Cardiac fibroblast (primary cell): ENCODE results near the gene PPARGC1A.

ENCODE experiments used
- DNase-seq, 2 donors: peaks; one replicate each; pipeline versions ENCODE4 v3.0.0 to v3.0.0-alpha.2; 2010; ENCODE audit warnings: low read depth in 2 of 2
- H3K4me3 ChIP-seq, 2 donors: replicated peaks in 1 of 2; 1 replicate in 1 of 2; 2 replicates in 1 of 2; pipeline ENCODE4 v1.5.1; 2011; ENCODE audit warnings: low read depth in 2 of 2, low read length in 2 of 2, mild to moderate bottlenecking in 2 of 2, moderate library complexity in 1 of 2
- TF ChIP-seq, protein P1 (sequence below): IDR thresholded peaks from one replicate; pipeline ENCODE4 v1.5.1; 2011; ENCODE audit warnings: low read depth, mild to moderate bottlenecking, low read length, inconsistent platforms

Gene PPARGC1A

GRCh38 chr4:23915459-23916132, 25.7 kb upstream of the PPARGC1A start:
- H3K4me3 ChIP-seq: no peak overlapping the region
- no peak for DNase-seq
- TF ChIP-seq, protein P1, sequence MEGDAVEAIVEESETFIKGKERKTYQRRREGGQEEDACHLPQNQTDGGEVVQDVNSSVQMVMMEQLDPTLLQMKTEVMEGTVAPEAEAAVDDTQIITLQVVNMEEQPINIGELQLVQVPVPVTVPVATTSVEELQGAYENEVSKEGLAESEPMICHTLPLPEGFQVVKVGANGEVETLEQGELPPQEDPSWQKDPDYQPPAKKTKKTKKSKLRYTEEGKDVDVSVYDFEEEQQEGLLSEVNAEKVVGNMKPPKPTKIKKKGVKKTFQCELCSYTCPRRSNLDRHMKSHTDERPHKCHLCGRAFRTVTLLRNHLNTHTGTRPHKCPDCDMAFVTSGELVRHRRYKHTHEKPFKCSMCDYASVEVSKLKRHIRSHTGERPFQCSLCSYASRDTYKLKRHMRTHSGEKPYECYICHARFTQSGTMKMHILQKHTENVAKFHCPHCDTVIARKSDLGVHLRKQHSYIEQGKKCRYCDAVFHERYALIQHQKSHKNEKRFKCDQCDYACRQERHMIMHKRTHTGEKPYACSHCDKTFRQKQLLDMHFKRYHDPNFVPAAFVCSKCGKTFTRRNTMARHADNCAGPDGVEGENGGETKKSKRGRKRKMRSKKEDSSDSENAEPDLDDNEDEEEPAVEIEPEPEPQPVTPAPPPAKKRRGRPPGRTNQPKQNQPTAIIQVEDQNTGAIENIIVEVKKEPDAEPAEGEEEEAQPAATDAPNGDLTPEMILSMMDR: no peak

GRCh38 chr4:23911675-23912455, 22.0 kb upstream of the PPARGC1A start:
- TF ChIP-seq, protein P1: no peak
- H3K4me3 ChIP-seq: no peak overlapping the region
- DNase-seq: no peak

- no peak for DNase-seq
- TF ChIP-seq, protein P1: no peak
- H3K4me3 ChIP-seq: no peak overlapping the region
Measured at GRCh38 chr4:23909671-23910070, 19.8 kb upstream of the PPARGC1A start.

DNA sequence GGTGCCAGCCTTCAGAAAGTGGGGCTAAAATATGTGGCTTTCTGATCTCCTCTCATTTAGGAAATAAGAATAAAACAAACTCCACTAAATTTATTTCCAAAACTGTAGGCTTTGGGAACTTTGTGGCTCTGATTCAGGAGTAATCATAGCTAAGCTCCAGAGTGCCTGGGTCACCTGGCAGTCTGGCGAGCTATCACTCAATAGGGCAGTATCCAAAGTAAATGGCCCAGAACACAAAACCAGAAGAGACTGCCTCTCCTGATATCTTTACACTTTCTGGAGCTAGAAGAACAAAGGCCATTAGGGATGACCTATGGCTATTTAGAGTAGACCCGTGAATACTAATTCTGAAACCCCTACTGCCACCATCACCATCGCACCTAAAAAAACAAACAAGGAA, 17.0 kb upstream of the PPARGC1A start:
- no peak for DNase-seq
- TF ChIP-seq, protein P1: no peak
- H3K4me3 ChIP-seq: no peak overlapping the region

GRCh38 chr4:23904639-23905071, 14.8 kb upstream of the PPARGC1A start:
- TF ChIP-seq, protein P1: no peak
- no peak for DNase-seq
- no peak overlapping the region for H3K4me3 ChIP-seq

GRCh38 chr4:23903859-23904438, 14.1 kb upstream of the PPARGC1A start:
- TF ChIP-seq, protein P1: no peak
- no peak overlapping the region for H3K4me3 ChIP-seq
- DNase-seq: peak; percentile 12 to 36
